Ovary (tissue), 3 donors: ENCODE data around the gene CSRP1.

Experiments
- CTCF ChIP-seq, 3 donors: fragments of 450-650 bp in 2 of 3; fragments of 200-600 bp in 1 of 3; IDR thresholded peaks; one replicate each; pipeline versions ENCODE4 v1.5.1 to v1.8.0; 2016 to 2022; ENCODE audit warnings: antibody characterized with exemption in 3 of 3, mild to moderate bottlenecking in 1 of 3
- EP300 ChIP-seq: sonication (generic); formaldehyde crosslinking; IDR thresholded peaks from one replicate; pipeline ENCODE4 v1.6.1; 2017; ENCODE audit warnings: antibody characterized with exemption
- POLR2A ChIP-seq: fragments of 450-650 bp; IDR thresholded peaks from one replicate; pipeline ENCODE4 v1.6.1; 2017; ENCODE audit warnings: antibody characterized with exemption, mild to moderate bottlenecking, moderate library complexity
- donor health status: DM: no; HTN: no; CAD: no.

GRCh38 chr1:201487742-201488141, 19.2 kb downstream of the CSRP1 start:
- TF ChIP-seq CTCF (IDR thresholded peaks at IDR 0.05) (no peak), POLR2A (no peak), EP300 (no peak)
